Kidney (tissue), 14 donors: ENCODE results near the gene TMEM43. TPM values are rescaled to one million over a fixed set of nuclear protein-coding genes. Genes with fewer than 3 reads are reported as not detected.

Source experiments
- DNase-seq, 5 donors: peaks; one replicate each; pipeline ENCODE4 v3.0.0-alpha.2; 2013 to 2020
- FAIRE-seq: peaks from 2 replicates; lab custom pipeline; 2012; peaks lifted over from hg19 to GRCh38; lab: Jason Lieb, UNC
- H3K27ac ChIP-seq, 2 donors: one replicate each; pipeline ENCODE4 v1.7.0; 2013; ENCODE audit warnings: low read depth in 2 of 2, low read length in 2 of 2, inconsistent platforms in 1 of 2
- H3K27me3 ChIP-seq: one replicate; pipeline ENCODE4 v1.7.1; 2013; ENCODE audit warnings: low read length, inconsistent platforms; ENCODE audit not compliant: control insufficient read depth, insufficient read depth
- H3K36me3 ChIP-seq, 3 donors: one replicate each; pipeline versions ENCODE4 v1.7.0 to v1.7.1; 2013; ENCODE audit warnings: low read length in 3 of 3, control low read depth in 1 of 3, inconsistent platforms in 1 of 3; ENCODE audit not compliant: insufficient read depth in 3 of 3, control insufficient read depth in 2 of 3
- H3K4me1 ChIP-seq, 3 donors: one replicate each; pipeline versions ENCODE4 v1.7.0 to v1.7.1; 2013; ENCODE audit warnings: low read length in 3 of 3, inconsistent platforms in 1 of 3, low read depth in 1 of 3; ENCODE audit not compliant: control insufficient read depth in 2 of 3, insufficient read depth in 2 of 3
- H3K4me3 ChIP-seq, 3 donors: one replicate each; pipeline versions ENCODE4 v1.7.0 to v1.8.1; 2013; ENCODE audit warnings: low read length in 3 of 3, control low read depth in 1 of 3, inconsistent platforms in 1 of 3
- H3K9ac ChIP-seq, 3 donors: one replicate each; pipeline versions ENCODE4 v1.7.0 to v1.7.1; 2013; ENCODE audit warnings: low read length in 3 of 3, control low read depth in 1 of 3, inconsistent platforms in 1 of 3
- H3K9me3 ChIP-seq, 3 donors: one replicate each; pipeline versions ENCODE4 v1.7.0 to v1.7.1; 2013; ENCODE audit warnings: low read length in 3 of 3, control low read depth in 1 of 3, inconsistent platforms in 1 of 3; ENCODE audit not compliant: control insufficient read depth in 2 of 3, insufficient read depth in 1 of 3
- CTCF ChIP-seq: IDR thresholded peaks from 3 replicates; pipeline ENCODE4 v1.5.1; 2012; ENCODE audit warnings: mild to moderate bottlenecking, moderate library complexity, borderline replicate concordance; ENCODE audit not compliant: insufficient read depth; ENCODE audit errors: extremely low read depth
- intact Hi-C: fragments of 100-400 bp; cut with DNase I; formaldehyde crosslinking; loops from one replicate; pipeline ENCODE4 v1.11.1; 2022
- polyA plus RNA-seq: library from polyadenylated mRNA; stranded (reverse); fragments of 350-450 nt; fragmentation: Illumina TruSeq; extraction: RNeasy Lipid Tissue Mini Kit (QIAGEN cat#74804); gene quantifications from one replicate; pipeline ENCODE4 v1.2.3, GENCODE V29; 2014; ENCODE audit warnings: low read depth, low replicate concordance; ENCODE audit not compliant: insufficient read depth
- total RNA-seq: library from RNA; stranded (reverse); fragmentation: NEBNext Ultra II Directional; extraction: Animal tissue kit (Norgen Biotek cat#: 25700); gene quantifications from one replicate; pipeline ENCODE4 v1.2.1, GENCODE V29; 2021
- donor health status: control.
- donor health status: control.
- donor health status: control.
- donor health status: control.
- donor health status: control.
- donor health status: DM: yes; HTN: yes; CAD: no.
- donor health status: Normal renal cell carcinoma (clear cell type).

Gene TMEM43
- total and polyA plus RNA-seq, 2 donors from 2014 or later: 27.6 to 86.5 TPM

GRCh38 chr3:14147066-14147435 lies 22.2 kb downstream of the TMEM43 start:
- H3K9me3 ChIP-seq: no peaks in the 10 kb centered on the region
- no peaks in the 10 kb centered on the region for H3K27me3 ChIP-seq
- no peak for DNase-seq
- intact Hi-C loops: no loop called here
- no peak for TF ChIP-seq CTCF
- H3K4me1 ChIP-seq: peaks cover 6 to 18% (median 17%) of the 10 kb centered on the region in 3 donors
- H3K36me3 ChIP-seq: peaks cover 2 to 43% (median 27%) of the 10 kb centered on the region in 3 donors
- no peak for FAIRE-seq
- no peak overlapping the region for H3K4me3 ChIP-seq
- H3K9ac ChIP-seq: no peak overlapping the region
- H3K27ac ChIP-seq: peak overlapping the region in 1 of 2 donors; percentile 47

GRCh38 chr3:14147617-14148016 lies 22.8 kb downstream of the TMEM43 start:
- intact Hi-C loops: no loop called here
- Histone ChIP-seq H3K9ac (no peak overlapping the region), H3K4me1 (peaks cover 6 to 18% (median 17%) of the 10 kb centered on the region in 3 donors), H3K9me3 (no peaks in the 10 kb centered on the region), H3K27me3 (no peaks in the 10 kb centered on the region), H3K27ac (no peak overlapping the region), H3K36me3 (peaks cover 2 to 46% (median 30%) of the 10 kb centered on the region in 3 donors), H3K4me3 (no peak overlapping the region)
- DNase-seq (no peak), FAIRE-seq (no peak)
- no peak for TF ChIP-seq CTCF

- intact Hi-C loops: no loop called here
- no peak for FAIRE-seq
- H3K27ac ChIP-seq: no peak overlapping the region
- no peak overlapping the region for H3K9ac ChIP-seq
- no peak for TF ChIP-seq CTCF
- H3K9me3 ChIP-seq: no peaks in the 10 kb centered on the region
- H3K27me3 ChIP-seq: no peaks in the 10 kb centered on the region
- no peak overlapping the region for H3K4me3 ChIP-seq
- peak in 1 of 5 donors; percentile 67 for DNase-seq
- peaks cover 4 to 53% (median 32%) of the 10 kb centered on the region in 3 donors for H3K36me3 ChIP-seq
- peaks cover 6 to 18% (median 17%) of the 10 kb centered on the region in 3 donors for H3K4me1 ChIP-seq
Observed at GRCh38 chr3:14148041-14148985, 23.5 kb downstream of the TMEM43 start.
